A549 (cell line): Measurements from ENCODE around the gene ANKRD65. TPM values are rescaled to one million over a fixed set of nuclear protein-coding genes. Genes with fewer than 3 reads are reported as not detected.

Experiments
- ATAC-seq, 2 experiments: fragments of 200-7000 bp in 1 of 2; fragments of >200 bp in 1 of 2; cut with Nextera tagmentation in 1 of 2; cut with Tn5 transposase in 1 of 2; 3 replicates each; pipeline versions ENCODE4 v1.8.0 to v1.9.1; 2018 to 2020; ENCODE audit warnings: mild to moderate bottlenecking in 1 of 2, moderate library complexity in 1 of 2
- CTCF ChIA-PET: fragments of 300-600 bp; sonication (Branson Sonifier 250); formaldehyde crosslinking; extraction: SDS; loops from one replicate; lab custom pipeline; 2021; ENCODE audit warnings: antibody characterized with exemption, inconsistent platforms; lab: Yijun Ruan, JAX
- POLR2A ChIA-PET: fragments of 350-600 bp; formaldehyde crosslinking; extraction: SDS; loops from one replicate; lab custom pipeline; 2021; ENCODE audit warnings: antibody characterized with exemption, inconsistent platforms; lab: Yijun Ruan, JAX
- DNase-seq, 2 experiments: peaks; one replicate each; pipeline versions ENCODE4 v3.0.0 to v3.0.0-alpha.2; 2011 to 2016; ENCODE audit warnings: low read depth in 1 of 2, low spot score in 1 of 2
- FAIRE-seq: peaks from 2 replicates; lab custom pipeline; 2011; peaks lifted over from hg19 to GRCh38; lab: Jason Lieb, UNC
- H3K27ac ChIP-seq, 2 experiments: fragments of >200 bp; sonication (Bioruptor Twin); formaldehyde crosslinking; 3 replicates each; pipeline ENCODE4 v1.5.1; 2016 to 2017
- H3K4me1 ChIP-seq: fragments of >200 bp; sonication (Bioruptor Twin); formaldehyde crosslinking; 3 replicates; pipeline ENCODE4 v1.6.1; 2016
- H3K4me2 ChIP-seq: fragments of >200 bp; sonication (Bioruptor Twin); formaldehyde crosslinking; 3 replicates; pipeline ENCODE4 v1.6.1; 2016
- H3K4me3 ChIP-seq: fragments of >200 bp; sonication (Bioruptor Twin); formaldehyde crosslinking; 3 replicates; pipeline ENCODE4 v1.5.1; 2016
- H3K9me3 ChIP-seq: fragments of >200 bp; sonication (Bioruptor Twin); formaldehyde crosslinking; 3 replicates; pipeline ENCODE4 v1.6.1; 2016
- BHLHE40 ChIP-seq: IDR thresholded peaks from 2 replicates; pipeline ENCODE4 v1.6.1; 2012; ENCODE audit warnings: low read depth, low read length, inconsistent platforms
- CBX8 ChIP-seq: fragments of 200-600 bp; sonication (generic); IDR thresholded peaks from 2 replicates; pipeline ENCODE4 v1.6.1; 2016
- EHF ChIP-seq: fragments of 250-450 bp; sonication (Bioruptor Pico); IDR thresholded peaks from 2 replicates; pipeline ENCODE4 v1.5.0; 2020; ENCODE audit warnings: mild to moderate bottlenecking
- EHMT2 ChIP-seq: fragments of 200-600 bp; sonication (generic); IDR thresholded peaks from 2 replicates; pipeline ENCODE4 v1.6.1; 2016; ENCODE audit warnings: antibody characterized with exemption, low read depth, mild to moderate bottlenecking, moderate library complexity
- ESRRA ChIP-seq: fragments of 150-350 bp; IDR thresholded peaks from 2 replicates; pipeline ENCODE4 v1.6.1; 2014; ENCODE audit warnings: mild to moderate bottlenecking, low read length, borderline replicate concordance
- FOSL2 ChIP-seq, 2 experiments: fragments of 450-650 bp in 1 of 2; fragments of >200 bp in 1 of 2; sonication (Bioruptor Twin) in 1 of 2; formaldehyde crosslinking; IDR thresholded peaks; 2 replicates each; pipeline versions ENCODE4 v1.5.0 to v1.6.1; 2016 to 2020; ENCODE audit warnings: mild to moderate bottlenecking in 1 of 2, moderate library complexity in 1 of 2
- HDAC2 ChIP-seq: fragments of 200-600 bp; sonication (generic); IDR thresholded peaks from 2 replicates; pipeline ENCODE4 v1.6.1; 2016
- HOXA7 ChIP-seq: fragments of 250-450 bp; sonication (Bioruptor Pico); IDR thresholded peaks from 2 replicates; pipeline ENCODE4 v1.5.0; 2020; ENCODE audit warnings: mild to moderate bottlenecking, moderate library complexity
- HOXB5 ChIP-seq: fragments of 250-450 bp; sonication (Bioruptor Pico); IDR thresholded peaks from 2 replicates; pipeline ENCODE4 v1.5.0; 2020; ENCODE audit warnings: mild to moderate bottlenecking, moderate library complexity
- JUN ChIP-seq, 2 experiments: fragments of >200 bp; sonication (Bioruptor Twin); formaldehyde crosslinking; IDR thresholded peaks; 2 replicates in 1 of 2; 3 replicates in 1 of 2; pipeline ENCODE4 v1.6.1; 2016 to 2017
- KDM5A ChIP-seq: fragments of 200-600 bp; sonication (generic); IDR thresholded peaks from 2 replicates; pipeline ENCODE4 v1.6.1; 2016; ENCODE audit warnings: antibody characterized with exemption, mild to moderate bottlenecking
- PHF8 ChIP-seq: fragments of 200-600 bp; sonication (generic); IDR thresholded peaks from 2 replicates; pipeline ENCODE4 v1.6.1; 2016; ENCODE audit warnings: low read depth, mild to moderate bottlenecking, antibody characterized with exemption, moderate library complexity, borderline replicate concordance
- POLR2A ChIP-seq: IDR thresholded peaks from 2 replicates; pipeline ENCODE4 v1.6.1; 2012; ENCODE audit warnings: mild to moderate bottlenecking, low read length
- POLR2AphosphoS2 ChIP-seq: conservative IDR thresholded peaks from 2 replicates; pipeline ENCODE4 v1.6.1; 2012; ENCODE audit warnings: low read length, improper control_type of control experiment, inconsistent platforms
- RAD21 ChIP-seq, 2 experiments: fragments of >200 bp in 1 of 2; sonication (Bioruptor Twin) in 1 of 2; formaldehyde crosslinking in 1 of 2; IDR thresholded peaks in 1 of 2; conservative IDR thresholded peaks in 1 of 2; 2 replicates in 1 of 2; 3 replicates in 1 of 2; pipeline ENCODE4 v1.6.1; 2012 to 2018; ENCODE audit warnings: inconsistent platforms in 1 of 2
- WGBS: methylation state at CpG from one replicate; pipeline ENCODE4 v1.1.6; 2017; ENCODE audit errors: missing lambda C conversion rate; 5-methylcytosine and 5-hydroxymethylcytosine counted together
- polyA plus RNA-seq, 4 experiments: library from polyadenylated mRNA; depleted of rRNA in 3 of 4; stranded (reverse); fragments of >200 nt; fragmentation: RNase III in 1 of 4; extraction: RNeasy Plus Mini Kit Qiagen cat#74134 plus additional on column Dnase treatment in 1 of 4; gene quantifications; 2 replicates in 3 of 4; 3 replicates in 1 of 4; pipeline ENCODE4 v1.2.3, GENCODE V29; 2011 to 2017
- TF ChIP-seq, protein P1 (sequence below): IDR thresholded peaks from 2 replicates; pipeline ENCODE4 v1.6.1; 2012
- TF ChIP-seq, protein P2 (sequence below): fragments of >200 bp; sonication (Bioruptor Twin); formaldehyde crosslinking; IDR thresholded peaks from 3 replicates; pipeline ENCODE4 v1.6.1; 2016
- TF ChIP-seq, protein P3 (sequence below): fragments of 250-450 bp; sonication (Bioruptor Pico); IDR thresholded peaks from 2 replicates; pipeline ENCODE4 v1.5.0; 2021; ENCODE audit warnings: mild to moderate bottlenecking, moderate library complexity, borderline replicate concordance
- TF ChIP-seq, protein P4 (sequence below): IDR thresholded peaks from 2 replicates; pipeline ENCODE4 v1.6.1; 2012; ENCODE audit warnings: low read depth, borderline replicate concordance
- TF ChIP-seq, protein P5 (sequence below): fragments of 200-600 bp; sonication (generic); IDR thresholded peaks from 2 replicates; pipeline ENCODE4 v1.6.1; 2016; ENCODE audit warnings: antibody characterized with exemption, mild to moderate bottlenecking, moderate library complexity
- TF ChIP-seq, protein P6 (sequence below): IDR thresholded peaks from 2 replicates; pipeline ENCODE4 v1.6.1; 2012
- TF ChIP-seq, protein P7 (sequence below): fragments of >200 bp; sonication (Bioruptor Twin); formaldehyde crosslinking; IDR thresholded peaks from 3 replicates; pipeline ENCODE4 v1.5.1; 2016

Gene ANKRD65
- polyA plus RNA-seq, 2 of the 4 experiments (the other 2 are of a cell fraction) = 0.05 TPM; not detected in 1

DNA sequence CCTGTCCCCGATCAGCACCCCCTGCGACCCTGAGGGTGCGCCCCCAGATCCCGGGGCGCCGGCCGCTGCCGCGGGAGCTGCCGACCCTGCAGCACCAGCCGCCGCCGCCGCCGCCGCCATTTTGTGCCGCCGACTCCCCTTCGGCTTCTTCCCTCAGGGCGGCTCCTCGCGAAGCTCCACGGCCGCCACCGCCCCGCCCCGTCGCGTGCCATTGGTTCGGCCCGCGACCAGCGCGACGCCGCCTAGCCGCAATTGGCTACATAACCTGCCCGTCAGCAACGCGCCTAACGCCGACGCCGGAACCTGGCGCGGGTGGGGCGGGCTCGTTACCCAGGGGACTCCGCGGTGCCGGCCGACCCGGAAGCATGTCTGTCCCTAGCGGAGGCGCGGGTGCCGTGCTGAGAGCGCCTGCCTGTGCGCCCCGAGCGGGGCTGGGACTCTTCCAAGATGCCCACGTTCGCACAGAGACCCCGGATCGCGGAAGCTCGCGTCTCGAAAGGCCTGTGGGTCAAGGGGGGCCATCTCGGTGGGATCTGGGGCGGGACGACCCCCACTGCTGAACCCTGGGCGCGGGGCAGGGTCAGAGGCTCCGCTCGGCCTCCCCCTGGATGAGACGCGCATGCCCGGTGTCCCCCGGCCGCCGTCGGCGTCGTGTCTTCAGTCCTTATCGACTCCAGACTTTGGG, 21.7 kb downstream of the ANKRD65 start, which contains the start of gene CCNL2:
TSS of gene CCNL2 (minus strand) at position 149 of the 685 bp plus-strand sequence. CDS start at position 120, 29 bp downstream.
- Histone ChIP-seq H3K4me1 (peaks cover 29% of the 10 kb centered on the region), H3K9me3 (no peaks in the 10 kb centered on the region), H3K4me3 (peak within 1 kb of the TSS; percentile 96), H3K27ac (peak within 1 kb of the TSS; percentile 93 to 99), H3K4me2 (peak within 1 kb of the TSS; percentile 80)
- ChIA-PET CTCF (interaction anchor here (1.2 to 3.6 kb wide), 6 partner anchors 9 to 106 kb away, joined by 3 to 14 read pairs (median 8); no protein-coding TSS in a partner anchor), POLR2A (interaction anchor here (0.7 to 1.7 kb wide), 11 partner anchors 8 to 106 kb away, joined by 3 to 20 read pairs (median 3); partner anchors contain the start of gene AURKAIP1)
- DNase-seq (peak; percentile 83 to 97), ATAC-seq (peak; percentile 95 to 96), FAIRE-seq (no peak)
- TF ChIP-seq HOXB5 (no peak), RAD21 (conservative IDR thresholded peaks at IDR 0.05 in 1 of 2, IDR thresholded peaks at IDR 0.05 in 1 of 2) (no peak), BHLHE40 (0 out of 2 replicates have a peak, but pooled peaks have one; percentile 22), POLR2AphosphoS2 (no peak), FOSL2 (IDR thresholded peaks at IDR 0.05) (no peak), FOSL2 (CRISPR knock-in tag; IDR thresholded peaks at IDR 0.05) (no peak), JUN (IDR thresholded peaks at IDR 0.05) (peak; percentile 58 to 59; a peak in 4 of 5 replicates), EHMT2 (no peak), KDM5A (peak; percentile 33; the same call in 1 of the 2 replicates), PHF8 (peak; percentile 23; the same call in 1 of the 2 replicates), ESRRA (no peak), POLR2A (peak; percentile 60), HDAC2 (no peak), CBX8 (no peak), EHF (no peak), HOXA7 (CRISPR knock-in tag) (no peak)
- TF ChIP-seq, protein P1, sequence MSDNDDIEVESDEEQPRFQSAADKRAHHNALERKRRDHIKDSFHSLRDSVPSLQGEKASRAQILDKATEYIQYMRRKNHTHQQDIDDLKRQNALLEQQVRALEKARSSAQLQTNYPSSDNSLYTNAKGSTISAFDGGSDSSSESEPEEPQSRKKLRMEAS = peak; percentile 74
- TF ChIP-seq, protein P2, sequence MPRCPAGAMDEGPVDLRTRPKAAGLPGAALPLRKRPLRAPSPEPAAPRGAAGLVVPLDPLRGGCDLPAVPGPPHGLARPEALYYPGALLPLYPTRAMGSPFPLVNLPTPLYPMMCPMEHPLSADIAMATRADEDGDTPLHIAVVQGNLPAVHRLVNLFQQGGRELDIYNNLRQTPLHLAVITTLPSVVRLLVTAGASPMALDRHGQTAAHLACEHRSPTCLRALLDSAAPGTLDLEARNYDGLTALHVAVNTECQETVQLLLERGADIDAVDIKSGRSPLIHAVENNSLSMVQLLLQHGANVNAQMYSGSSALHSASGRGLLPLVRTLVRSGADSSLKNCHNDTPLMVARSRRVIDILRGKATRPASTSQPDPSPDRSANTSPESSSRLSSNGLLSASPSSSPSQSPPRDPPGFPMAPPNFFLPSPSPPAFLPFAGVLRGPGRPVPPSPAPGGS = peak; percentile 49; the same call in 1 of the 3 replicates
- TF ChIP-seq, protein P3, sequence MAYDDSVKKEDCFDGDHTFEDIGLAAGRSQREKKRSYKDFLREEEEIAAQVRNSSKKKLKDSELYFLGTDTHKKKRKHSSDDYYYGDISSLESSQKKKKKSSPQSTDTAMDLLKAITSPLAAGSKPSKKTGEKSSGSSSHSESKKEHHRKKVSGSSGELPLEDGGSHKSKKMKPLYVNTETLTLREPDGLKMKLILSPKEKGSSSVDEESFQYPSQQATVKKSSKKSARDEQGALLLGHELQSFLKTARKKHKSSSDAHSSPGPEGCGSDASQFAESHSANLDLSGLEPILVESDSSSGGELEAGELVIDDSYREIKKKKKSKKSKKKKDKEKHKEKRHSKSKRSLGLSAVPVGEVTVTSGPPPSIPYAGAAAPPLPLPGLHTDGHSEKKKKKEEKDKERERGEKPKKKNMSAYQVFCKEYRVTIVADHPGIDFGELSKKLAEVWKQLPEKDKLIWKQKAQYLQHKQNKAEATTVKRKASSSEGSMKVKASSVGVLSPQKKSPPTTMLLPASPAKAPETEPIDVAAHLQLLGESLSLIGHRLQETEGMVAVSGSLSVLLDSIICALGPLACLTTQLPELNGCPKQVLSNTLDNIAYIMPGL (CRISPR knock-in tag) = no peak
- TF ChIP-seq, protein P4, sequence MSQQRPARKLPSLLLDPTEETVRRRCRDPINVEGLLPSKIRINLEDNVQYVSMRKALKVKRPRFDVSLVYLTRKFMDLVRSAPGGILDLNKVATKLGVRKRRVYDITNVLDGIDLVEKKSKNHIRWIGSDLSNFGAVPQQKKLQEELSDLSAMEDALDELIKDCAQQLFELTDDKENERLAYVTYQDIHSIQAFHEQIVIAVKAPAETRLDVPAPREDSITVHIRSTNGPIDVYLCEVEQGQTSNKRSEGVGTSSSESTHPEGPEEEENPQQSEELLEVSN = peak; percentile 47; the same call in 1 of the 2 replicates
- TF ChIP-seq, protein P5, sequence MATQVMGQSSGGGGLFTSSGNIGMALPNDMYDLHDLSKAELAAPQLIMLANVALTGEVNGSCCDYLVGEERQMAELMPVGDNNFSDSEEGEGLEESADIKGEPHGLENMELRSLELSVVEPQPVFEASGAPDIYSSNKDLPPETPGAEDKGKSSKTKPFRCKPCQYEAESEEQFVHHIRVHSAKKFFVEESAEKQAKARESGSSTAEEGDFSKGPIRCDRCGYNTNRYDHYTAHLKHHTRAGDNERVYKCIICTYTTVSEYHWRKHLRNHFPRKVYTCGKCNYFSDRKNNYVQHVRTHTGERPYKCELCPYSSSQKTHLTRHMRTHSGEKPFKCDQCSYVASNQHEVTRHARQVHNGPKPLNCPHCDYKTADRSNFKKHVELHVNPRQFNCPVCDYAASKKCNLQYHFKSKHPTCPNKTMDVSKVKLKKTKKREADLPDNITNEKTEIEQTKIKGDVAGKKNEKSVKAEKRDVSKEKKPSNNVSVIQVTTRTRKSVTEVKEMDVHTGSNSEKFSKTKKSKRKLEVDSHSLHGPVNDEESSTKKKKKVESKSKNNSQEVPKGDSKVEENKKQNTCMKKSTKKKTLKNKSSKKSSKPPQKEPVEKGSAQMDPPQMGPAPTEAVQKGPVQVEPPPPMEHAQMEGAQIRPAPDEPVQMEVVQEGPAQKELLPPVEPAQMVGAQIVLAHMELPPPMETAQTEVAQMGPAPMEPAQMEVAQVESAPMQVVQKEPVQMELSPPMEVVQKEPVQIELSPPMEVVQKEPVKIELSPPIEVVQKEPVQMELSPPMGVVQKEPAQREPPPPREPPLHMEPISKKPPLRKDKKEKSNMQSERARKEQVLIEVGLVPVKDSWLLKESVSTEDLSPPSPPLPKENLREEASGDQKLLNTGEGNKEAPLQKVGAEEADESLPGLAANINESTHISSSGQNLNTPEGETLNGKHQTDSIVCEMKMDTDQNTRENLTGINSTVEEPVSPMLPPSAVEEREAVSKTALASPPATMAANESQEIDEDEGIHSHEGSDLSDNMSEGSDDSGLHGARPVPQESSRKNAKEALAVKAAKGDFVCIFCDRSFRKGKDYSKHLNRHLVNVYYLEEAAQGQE = peak; percentile 43; the same call in 1 of the 2 replicates
- TF ChIP-seq, protein P6, sequence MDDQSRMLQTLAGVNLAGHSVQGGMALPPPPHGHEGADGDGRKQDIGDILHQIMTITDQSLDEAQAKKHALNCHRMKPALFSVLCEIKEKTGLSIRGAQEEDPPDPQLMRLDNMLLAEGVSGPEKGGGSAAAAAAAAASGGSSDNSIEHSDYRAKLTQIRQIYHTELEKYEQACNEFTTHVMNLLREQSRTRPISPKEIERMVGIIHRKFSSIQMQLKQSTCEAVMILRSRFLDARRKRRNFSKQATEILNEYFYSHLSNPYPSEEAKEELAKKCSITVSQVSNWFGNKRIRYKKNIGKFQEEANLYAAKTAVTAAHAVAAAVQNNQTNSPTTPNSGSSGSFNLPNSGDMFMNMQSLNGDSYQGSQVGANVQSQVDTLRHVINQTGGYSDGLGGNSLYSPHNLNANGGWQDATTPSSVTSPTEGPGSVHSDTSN = peak; percentile 96
- TF ChIP-seq, protein P7, sequence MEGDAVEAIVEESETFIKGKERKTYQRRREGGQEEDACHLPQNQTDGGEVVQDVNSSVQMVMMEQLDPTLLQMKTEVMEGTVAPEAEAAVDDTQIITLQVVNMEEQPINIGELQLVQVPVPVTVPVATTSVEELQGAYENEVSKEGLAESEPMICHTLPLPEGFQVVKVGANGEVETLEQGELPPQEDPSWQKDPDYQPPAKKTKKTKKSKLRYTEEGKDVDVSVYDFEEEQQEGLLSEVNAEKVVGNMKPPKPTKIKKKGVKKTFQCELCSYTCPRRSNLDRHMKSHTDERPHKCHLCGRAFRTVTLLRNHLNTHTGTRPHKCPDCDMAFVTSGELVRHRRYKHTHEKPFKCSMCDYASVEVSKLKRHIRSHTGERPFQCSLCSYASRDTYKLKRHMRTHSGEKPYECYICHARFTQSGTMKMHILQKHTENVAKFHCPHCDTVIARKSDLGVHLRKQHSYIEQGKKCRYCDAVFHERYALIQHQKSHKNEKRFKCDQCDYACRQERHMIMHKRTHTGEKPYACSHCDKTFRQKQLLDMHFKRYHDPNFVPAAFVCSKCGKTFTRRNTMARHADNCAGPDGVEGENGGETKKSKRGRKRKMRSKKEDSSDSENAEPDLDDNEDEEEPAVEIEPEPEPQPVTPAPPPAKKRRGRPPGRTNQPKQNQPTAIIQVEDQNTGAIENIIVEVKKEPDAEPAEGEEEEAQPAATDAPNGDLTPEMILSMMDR = 0 out of 3 replicates have a peak, but pooled peaks have one; percentile 7
- WGBS = 0% methylated on average over 10 of the region's 86 CpGs
